Stimulated activated CD4-positive, alpha-beta T cell treated with anti-CD3 and anti-CD28 coated beads, Interleukin-4, amount 100 ng/mL, for 48 hours (primary cell): Measurements from ENCODE around the gene SMIM35.
"Not testable (repeated sequence)": the region's sequence is repeated elsewhere in the genome, so short reads cannot be mapped to it uniquely, and the experiment has no call there.

Source experiments
- DNase-seq, 2 donors: peaks; one replicate each; pipeline ENCODE4 v3.0.0-alpha.2; 2020; ENCODE audit warnings: low read depth in 2 of 2

SMIM35 gene

DNA sequence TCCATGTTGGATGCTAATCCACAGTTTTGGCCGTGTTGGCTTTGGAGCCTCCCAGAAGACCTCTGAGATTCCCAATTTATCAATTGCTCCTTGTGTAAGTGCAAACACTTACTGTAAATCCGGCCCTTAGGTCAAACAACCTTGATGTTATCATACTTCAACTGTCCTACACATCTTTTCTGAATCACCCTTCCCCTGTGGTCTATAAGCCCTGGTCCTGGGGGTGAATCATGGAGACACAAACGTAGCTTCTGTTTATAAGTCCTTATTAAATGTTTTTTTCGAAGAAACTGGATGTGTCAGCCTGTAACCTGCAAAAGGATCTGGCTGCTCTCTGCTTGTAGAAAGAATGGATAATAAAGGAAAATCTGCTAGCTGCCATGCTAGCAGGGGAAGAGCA lies 102.3 kb downstream of the SMIM35 start:
- DNase-seq: no peak

DNA sequence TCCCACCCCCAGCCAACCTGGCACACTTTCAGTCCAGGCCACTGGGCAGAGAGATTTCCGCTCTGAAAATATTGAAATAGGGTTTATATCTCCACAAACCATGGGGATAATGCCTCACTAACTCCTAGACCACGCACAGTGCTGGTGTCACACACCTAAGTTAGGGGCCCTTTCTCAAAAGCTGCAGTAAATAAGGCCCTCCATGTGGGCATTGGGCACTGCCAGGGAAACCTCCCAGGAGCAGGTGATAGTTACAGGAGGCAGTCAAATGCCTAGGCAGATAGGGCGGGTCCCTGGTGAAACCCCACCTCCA lies 103.6 kb downstream of the SMIM35 start:
- DNase-seq: no peak

DNA sequence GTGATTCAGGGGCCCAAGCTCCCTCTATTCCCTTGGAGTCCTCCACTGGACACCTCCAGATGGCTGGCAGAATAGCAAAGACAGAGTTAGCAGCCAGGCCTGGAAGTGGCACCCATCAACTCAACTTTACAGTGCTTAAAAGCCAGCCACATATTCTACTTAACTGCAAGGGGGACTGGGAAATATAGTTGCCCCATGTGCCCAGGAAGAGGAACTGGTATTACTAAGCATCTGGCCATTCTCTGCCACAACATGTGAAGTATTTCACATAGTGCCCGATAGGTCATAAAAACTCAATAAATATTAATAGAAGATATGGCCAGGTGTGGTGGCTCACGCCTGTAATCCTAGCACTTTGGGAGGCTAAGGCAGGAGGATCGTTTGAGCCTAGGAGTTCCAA lies 106.0 kb downstream of the SMIM35 start:
- no peak for DNase-seq

DNA sequence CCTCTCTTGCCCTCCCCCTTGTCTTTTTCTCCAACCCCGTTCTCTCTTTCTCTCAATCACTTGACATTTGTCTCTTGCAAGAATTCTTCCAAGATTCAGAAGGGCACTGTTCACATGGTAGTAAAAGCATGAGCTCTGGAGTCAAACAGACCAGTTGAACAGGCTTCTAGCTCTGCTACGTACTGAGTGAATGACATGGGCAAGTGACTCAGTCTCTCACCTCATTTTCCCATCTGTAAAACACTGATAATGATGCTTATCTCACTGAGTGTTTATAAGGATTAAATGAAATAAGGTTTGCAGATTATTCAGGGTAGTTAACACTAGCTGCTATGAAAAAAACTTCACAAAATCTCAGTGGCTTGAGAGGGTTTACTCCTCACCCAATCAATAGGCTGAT lies 106.5 kb downstream of the SMIM35 start:
- no peak for DNase-seq

DNA sequence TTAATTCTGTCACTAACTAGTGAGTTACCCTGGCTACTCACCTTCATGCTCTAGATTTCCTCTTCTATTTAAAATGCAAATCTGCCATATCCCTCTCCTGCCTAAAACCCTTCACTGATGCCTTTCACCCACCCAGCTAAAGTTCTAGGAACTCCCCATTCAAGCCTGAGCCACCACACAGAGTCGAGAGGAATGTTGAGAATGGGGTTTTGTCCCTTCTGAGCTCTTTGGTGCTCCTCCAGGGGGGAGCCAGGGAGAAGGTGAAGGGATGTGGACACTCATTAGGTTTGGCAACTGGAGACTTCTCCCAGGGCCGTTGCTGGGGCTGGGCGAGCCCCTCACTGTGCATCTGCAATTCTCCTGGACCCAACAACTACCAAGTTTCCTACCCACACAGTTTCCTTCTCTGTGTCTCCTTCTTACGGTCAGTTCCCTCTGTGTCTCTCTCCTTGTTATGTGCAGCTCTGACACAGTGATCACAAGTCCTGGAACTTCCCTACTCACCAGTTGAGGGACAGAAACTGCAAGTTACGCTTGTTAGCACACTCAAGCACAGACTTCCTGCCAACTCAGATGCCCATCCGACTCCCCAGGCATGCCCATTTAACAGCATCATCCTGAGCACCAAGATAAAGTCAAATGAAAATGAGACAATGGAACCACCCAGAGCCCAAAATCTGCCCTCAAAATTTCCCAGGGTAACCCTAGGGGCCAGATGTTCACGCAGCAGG lies 107.1 kb downstream of the SMIM35 start:
- no peak for DNase-seq

DNA sequence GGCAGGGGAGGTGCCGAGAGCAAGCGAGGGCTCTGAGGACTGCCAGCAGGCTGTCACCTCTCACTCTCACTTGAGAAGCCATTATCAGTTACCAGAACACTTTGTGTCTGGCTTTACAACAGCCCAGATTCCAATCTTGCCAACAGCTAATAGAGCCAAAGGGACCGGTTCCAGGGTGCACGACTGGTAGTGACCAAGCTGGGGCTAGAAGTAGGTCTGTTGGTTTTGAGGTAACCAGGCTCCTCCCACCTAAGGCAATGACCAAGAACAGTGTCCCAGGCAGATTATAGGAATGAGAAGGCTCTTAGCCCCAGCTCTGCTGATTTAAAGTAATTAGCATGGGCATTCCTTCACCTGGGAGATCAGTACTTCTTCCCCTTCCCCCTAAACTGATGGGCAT lies 107.8 kb downstream of the SMIM35 start:
- DNase-seq: no peak

DNA sequence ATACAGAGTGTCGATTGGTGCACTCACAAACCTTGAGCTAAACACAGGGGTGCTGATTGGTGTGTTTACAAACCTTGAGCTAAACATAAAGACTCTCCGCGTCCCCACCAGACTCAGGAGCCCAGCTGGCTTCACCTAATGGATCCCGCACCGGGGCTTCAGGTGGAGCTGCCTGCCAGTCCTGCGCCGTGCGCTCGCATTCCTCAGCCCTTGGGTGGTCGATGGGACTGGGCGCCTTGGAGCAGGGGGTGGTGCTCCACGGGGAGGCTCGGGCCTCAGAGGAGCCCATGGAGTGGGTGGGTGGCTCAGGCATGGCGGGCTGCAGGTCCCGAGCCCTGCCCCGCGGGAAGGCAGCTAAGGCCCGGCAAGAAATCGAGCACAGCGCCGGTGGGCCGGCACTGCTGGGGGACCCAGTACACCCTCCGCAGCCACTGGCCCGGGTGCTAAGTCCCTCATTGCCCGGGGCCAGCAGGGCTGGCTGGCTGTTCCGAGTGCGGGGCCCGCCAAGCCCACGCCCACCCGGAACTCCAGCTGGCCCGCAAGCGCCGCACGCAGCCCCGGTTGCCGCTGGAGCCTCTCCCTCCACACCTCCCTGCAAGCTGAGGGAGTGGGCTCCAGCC lies 108.4 kb downstream of the SMIM35 start:
- not testable (repeated sequence) for DNase-seq

DNA sequence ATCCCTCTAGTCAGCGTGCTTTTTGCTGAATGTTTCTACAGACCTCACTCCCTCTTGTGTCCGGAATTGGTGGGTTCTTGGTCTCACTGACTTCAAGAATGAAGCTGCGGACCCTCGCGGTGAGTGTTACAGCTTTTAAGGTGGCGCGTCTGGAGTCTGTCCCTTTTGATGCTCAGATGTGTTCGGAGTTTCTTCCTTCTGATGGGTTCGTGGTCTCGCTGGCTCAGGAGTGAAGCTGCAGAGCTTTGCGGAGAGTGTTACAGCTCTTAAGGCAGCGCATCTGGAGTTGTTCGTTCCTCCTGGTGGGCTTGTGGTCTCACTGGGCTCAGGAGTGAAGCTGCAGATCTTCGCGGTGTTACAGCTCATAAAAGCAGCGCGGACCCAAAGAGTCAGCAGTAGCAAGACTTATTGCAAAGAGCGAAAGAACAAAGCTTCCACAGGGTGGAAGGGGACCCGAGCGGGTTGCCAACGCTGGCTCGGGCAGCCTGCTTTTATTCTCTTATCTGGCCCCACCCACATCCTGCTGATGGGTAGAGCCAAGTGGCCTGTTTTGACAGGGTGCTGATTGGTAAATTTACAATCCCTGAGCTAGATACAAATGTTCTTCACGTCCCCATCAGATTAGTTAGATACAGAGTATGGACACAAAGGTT lies 109.0 kb downstream of the SMIM35 start:
- not testable (repeated sequence) for DNase-seq

DNA sequence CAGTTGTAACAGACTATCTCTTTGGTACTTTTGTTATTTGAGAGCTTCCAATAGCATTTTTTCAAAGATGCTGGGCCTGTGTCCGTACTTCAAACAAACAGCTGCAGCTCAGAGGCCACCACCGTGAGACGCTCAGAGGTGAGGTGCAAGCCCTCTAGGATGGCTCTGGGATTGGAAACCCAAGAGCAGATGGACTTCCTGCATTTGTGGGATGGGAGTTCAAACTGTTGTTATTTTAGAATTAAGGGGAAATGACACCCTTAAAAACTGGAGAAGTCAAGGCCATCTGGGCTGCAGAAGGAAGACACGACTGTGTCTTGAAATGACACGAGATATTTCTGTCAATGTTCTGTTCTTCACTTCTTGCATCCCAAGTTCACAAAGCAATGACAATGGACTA lies 109.7 kb downstream of the SMIM35 start:
- no peak for DNase-seq

DNA sequence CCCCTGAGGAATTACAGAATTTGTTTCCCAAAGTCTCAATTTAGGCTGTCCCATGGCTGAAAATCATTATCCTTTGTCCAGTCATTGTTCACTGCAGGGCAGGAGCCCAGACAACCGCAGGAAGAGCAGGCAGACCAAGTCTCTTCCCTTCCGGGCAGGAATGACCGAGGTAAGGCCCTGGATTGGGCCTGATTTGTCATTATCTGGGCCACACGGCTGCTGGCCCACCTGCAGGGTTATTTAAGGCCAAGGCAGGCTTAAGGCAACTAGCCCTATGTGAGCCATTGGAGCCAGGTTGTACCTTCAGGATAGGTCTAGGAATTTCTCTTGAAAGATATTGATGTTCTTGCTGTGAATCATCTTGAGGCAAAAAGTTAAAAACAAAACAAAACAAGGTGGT lies 110.3 kb downstream of the SMIM35 start:
- DNase-seq: no peak

DNA sequence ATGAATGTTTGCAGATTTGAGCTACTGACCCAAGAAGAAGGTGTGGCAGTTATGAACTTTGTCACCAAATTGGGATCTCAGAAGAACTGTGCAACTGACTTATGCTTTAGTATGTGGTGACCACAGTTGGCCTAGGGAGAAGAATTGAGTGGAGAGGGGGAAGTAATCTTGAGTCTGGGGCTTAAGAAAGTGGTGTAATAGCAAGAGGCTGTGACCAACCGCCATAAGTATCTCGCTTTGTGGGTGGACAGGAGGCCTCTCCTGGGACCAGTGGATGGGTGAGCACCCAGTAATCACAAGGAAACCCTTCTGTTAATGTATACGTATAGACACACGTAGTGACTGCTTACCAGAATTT lies 113.3 kb downstream of the SMIM35 start:
- no peak for DNase-seq

DNA sequence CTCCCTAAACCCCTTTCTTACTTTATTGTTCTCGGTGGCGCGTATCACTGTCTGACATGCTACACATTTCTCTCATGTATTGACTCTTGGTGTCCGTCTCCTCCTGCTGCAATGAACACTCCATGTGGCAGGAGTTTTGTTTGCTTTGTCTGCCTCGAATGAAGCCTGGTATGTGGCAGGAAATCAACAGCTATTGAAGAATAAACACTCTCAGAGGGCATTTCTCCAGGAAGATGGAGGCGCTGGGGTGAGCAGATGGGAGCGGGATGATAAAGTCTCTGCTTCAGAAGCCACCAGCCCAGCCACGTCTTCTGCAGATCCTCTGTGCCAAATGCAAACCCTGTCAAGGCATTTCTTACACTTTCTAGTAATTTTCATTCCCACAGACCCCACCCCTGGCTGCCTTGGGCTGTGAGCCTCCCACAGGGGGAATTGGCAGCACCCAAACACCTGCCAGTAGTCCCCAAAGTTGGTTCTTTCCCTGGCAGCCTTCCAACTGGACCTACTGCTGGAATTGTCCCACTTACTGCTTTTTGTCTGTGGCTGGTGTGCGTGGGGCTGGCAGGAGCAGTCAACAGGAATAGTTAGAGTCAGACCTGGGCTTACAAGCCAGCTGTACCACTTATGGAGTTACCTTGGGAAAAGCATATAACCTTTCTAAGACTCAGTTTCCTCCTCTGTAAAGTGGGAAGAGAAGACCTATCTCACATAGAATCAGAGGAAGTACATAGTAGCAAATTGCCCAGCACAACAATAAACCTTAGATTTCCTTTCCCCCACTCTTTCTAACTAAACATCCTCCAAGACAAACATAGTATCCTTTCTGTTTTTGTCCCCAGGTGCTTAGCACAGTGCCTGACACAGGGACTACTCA lies 113.9 kb downstream of the SMIM35 start:
- DNase-seq: no peak

DNA sequence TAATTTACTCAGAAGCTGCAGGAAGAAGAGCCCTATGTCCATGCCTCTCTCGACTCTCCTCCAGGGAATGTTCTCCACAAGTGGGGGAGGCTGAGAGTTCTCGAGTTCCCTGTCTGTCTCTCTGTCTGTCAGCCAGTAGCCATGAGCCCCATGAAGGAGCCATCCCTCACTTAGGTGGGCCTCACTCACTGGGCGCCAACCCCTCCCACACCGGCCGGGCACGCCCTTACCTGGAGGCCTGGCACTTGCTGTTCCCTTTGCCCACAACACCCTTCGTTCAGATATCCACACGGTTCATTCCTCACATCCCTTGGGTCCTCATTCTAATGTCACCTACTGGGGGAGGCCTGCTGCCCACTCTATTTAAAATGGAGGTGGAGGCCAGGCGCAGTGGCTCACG lies 114.7 kb downstream of the SMIM35 start:
- no peak for DNase-seq

DNA sequence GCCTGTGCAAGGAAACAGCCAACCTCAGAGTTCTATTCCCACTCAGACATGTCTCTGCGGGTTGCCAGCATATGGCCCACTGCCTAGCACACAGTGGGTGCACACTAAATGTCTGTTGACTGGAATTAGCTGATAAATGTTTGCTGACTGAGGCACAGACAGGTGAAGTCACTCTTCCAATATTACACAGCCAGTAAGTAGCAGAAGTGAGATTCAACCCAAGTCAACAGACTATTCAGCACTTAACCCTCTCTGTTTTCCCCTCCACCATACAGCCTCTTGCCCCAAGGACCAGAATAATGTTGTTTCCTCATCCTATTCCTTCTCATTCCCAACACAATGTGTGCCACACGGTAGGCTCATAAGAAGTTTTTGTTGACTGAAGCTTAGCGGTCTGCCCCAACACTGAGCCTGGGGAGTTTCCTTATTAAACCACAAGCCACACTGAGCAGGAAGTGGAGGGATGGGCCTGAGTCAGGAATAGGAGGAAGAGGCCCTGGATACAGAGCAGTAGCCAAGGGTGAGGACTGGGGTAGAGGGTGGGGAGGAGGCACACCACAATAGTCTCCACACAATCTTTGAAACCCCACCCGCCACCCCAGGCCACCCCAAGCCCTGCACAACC lies 116.3 kb downstream of the SMIM35 start:
- DNase-seq: no peak

DNA sequence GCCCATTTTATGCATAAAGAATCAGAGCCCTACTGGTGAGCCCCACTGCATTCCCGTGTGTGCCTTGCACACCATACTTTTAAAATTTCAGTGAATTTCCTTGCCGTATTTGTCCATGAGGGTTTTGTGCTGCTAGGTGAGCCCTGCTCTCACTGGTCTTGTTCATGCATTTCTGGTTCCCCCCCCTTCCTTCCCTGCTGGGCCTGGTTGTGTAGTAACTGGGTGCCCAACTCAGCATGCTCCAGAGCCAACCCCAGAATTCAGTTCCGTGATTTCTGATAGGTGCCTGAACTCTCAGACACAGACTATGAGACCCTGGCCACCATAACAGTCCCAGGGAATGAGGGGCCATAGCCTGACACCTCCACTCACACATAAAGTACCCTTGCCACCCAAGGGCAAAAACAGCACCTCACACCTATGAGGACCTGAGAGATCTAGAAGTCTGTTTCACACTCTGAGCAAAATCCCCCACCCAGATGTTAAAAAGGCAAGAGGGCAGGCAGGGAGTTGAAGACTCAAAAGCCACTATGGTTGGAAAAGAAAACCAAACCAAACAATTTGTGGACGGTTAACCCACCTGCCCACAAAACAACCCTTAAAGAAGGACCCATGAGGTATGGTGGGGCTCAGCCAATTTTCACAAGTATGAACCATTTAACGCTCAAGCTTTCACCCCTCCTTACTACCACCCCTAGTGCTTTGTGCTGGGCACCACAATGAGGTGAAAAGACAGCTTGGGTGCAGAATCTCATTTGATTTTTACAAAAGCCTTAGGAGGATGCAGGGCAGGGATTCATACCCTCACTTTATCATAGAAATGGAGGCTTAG lies 117.4 kb downstream of the SMIM35 start:
- DNase-seq: no peak

DNA sequence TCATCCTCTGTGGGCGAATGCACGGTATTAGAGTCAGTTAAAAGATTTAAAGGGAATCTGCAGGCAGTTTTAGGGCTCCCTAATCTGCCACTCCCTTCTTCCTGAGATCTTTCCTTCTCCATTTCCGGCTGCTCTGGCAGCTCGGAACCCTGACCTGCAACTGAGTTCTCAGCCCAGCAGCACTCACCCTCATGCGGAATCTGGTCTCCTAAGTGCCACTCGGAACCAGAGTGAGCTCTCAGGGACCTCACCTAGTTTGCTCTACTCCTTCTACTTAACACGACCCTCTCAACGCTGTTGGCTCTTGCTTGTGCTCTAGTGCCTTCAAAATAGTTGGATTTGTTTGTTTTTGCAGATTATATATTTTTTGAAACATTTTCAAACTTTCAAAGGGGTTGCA lies 119.9 kb downstream of the SMIM35 start:
- DNase-seq: no peak

DNA sequence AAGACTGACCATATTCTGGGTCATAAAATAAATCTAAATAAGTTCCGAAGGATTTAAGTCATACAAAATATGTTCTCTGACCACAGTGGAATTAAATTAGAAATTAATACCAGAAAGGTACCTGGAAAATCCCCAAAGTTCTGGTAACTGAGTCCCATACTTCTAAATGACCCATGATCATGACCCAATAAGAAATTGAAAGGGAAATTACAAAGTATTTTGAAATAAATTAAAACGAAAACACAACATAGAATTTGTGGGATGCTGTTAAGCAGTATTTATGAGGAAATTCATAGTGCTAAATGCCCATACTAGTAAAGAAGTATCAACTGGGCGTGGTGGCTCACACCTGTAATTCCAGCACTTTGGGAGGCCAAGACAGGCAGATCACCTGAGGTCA lies 123.9 kb downstream of the SMIM35 start:
- no peak for DNase-seq

DNA sequence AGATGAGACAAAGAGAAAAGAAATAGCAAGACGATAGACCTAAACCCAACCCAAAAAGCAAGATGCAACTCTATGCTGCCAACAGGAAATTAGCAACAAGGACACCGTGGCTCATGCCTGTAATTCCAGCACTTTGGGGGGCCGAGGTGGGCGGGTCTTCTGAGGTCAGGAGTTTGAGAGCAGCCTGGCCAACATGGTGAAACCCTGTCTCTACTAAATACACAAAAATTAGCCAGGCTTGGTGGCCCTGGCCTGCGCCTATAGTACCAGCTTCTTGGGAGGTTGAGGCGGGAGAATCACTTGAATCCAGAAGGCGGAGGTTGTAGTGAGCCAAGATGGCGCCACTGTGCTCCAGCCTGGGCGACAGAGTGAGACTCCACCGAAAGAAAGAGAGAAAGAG lies 124.9 kb downstream of the SMIM35 start:
- no peak for DNase-seq

DNA sequence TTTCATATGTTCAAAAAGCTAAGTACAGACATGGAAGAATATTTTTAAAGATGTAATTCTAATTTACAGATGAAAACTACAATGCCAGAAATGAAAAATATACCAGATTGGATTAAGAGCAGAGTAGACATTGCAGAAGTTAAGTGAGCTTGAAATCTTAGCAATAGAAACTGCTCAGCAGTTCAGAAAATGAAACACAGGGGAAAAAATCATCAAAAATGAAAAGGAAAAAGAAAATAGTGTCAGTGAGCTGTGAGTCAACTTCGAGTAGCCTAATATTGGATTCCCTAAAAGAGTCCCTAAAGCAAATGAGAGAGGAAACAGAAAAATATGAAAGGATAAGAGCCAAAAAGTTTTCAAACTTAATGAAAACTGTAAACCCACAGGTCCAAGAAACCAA lies 126.4 kb downstream of the SMIM35 start:
- DNase-seq: no peak

DNA sequence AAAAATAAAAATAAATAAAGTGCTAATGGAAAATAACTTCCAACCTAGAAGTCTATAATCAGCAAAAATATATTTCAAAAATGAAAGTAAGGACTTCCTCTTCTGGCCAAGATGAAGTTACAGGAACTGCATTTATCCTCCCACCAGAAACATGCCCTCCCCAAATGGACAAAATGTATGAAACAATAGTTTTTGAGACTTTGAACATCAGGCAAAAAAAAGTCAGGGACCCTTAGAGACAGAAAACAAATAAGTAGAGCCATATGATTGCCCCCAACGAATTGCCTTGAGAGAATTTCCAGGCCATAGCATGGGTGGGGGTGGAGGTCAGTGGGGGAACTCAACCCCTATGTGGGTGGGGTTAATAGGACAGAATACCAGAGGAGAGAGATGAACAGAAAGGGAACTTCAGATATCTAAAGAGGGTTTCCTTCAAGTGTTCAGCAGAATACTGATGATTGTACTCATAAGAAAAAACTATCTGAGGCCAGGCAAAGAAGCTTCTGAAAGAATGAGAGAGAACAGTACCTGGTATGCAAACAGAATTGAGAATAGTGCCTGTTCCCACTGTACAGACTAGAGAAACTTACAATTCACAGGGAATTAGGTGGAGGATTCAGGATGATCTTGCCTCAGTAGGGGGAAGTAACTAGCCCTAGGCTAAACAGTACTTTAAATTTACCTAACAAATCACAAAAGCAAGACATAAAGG lies 127.2 kb downstream of the SMIM35 start:
- DNase-seq: no peak

DNA sequence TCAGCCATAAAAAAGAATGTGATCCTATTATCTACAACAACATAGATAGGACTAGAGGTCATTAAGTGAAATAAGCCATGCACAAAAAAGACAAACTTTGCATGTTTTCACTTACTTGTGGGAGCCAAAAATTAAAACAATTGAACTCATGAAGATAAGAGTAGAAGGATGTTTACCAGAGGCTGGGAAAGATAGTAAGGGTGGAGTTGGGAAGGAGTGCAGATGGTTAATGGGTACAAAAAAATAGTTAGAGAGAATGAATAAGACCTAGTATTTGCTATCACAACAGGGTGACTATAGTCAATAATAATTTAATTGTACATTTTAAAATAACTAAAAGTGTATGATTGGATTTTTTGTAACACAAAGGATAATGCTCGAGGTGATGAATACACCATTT lies 127.8 kb downstream of the SMIM35 start:
- no peak for DNase-seq
